Measurements from ENCODE around the gene TESMIN.

GRCh38 chr11:68778205-68778604, 26.9 kb upstream of the TESMIN start:
- TF ChIP-seq POLR2A (IDR thresholded peaks at IDR 0.05; ENCODE audit: low read length), result no peak
- no peak for TF ChIP-seq GATA1 (IDR thresholded peaks at IDR 0.05; ENCODE audit: low read depth, low read length)
